Astrocyte (in vitro differentiated cells and primary cell): ENCODE measurements around the gene SH3BP2. TPM values are rescaled to one million over a fixed set of nuclear protein-coding genes. Genes with fewer than 3 reads are reported as not detected.

ENCODE experiments used
- DNase-seq: peaks from one replicate; pipeline ENCODE4 v3.0.0-alpha.2; 2010; ENCODE audit warnings: low read depth
- FAIRE-seq: peaks from 2 replicates; lab custom pipeline; 2011; peaks lifted over from hg19 to GRCh38; lab: Jason Lieb, UNC
- H2AFZ ChIP-seq: 2 replicates; pipeline ENCODE4 v1.6.0; 2012; ENCODE audit warnings: low read depth, low read length, inconsistent platforms
- H3K27ac ChIP-seq: 2 replicates; pipeline ENCODE4 v1.5.1; 2011; ENCODE audit warnings: low read depth, low read length, inconsistent platforms
- H3K27me3 ChIP-seq: 2 replicates; pipeline ENCODE4 v1.6.0; 2011; ENCODE audit warnings: low read length, inconsistent platforms; ENCODE audit not compliant: insufficient read depth
- H3K36me3 ChIP-seq: 2 replicates; pipeline ENCODE4 v1.5.1; 2011; ENCODE audit warnings: low read length, inconsistent platforms; ENCODE audit not compliant: insufficient read depth
- H3K4me1 ChIP-seq: 2 replicates; pipeline ENCODE4 v1.5.1; 2011; ENCODE audit warnings: low read length, inconsistent platforms; ENCODE audit not compliant: insufficient read depth
- H3K4me2 ChIP-seq: 2 replicates; pipeline ENCODE4 v1.6.0; 2012; ENCODE audit warnings: low read length, inconsistent platforms
- H3K4me3 ChIP-seq: 2 replicates; pipeline ENCODE4 v1.5.1; 2011; ENCODE audit warnings: low read depth, mild to moderate bottlenecking, low read length, inconsistent platforms; ENCODE audit not compliant: insufficient read depth
- H3K79me2 ChIP-seq: 2 replicates; pipeline ENCODE4 v1.6.0; 2012; ENCODE audit warnings: mild to moderate bottlenecking, low read length, inconsistent platforms; ENCODE audit not compliant: insufficient read depth
- H3K9ac ChIP-seq: 2 replicates; pipeline ENCODE4 v1.6.0; 2012; ENCODE audit warnings: mild to moderate bottlenecking, low read length, inconsistent platforms
- H3K9me3 ChIP-seq: 2 replicates; pipeline ENCODE4 v1.5.1; 2012; ENCODE audit warnings: low read depth, mild to moderate bottlenecking, low read length, inconsistent platforms; ENCODE audit not compliant: insufficient read depth
- H4K20me1 ChIP-seq: 2 replicates; pipeline ENCODE4 v1.6.0; 2012; ENCODE audit warnings: low read length, inconsistent platforms; ENCODE audit not compliant: insufficient read depth
- H3K27ac Mint-ChIP-seq: one replicate; pipeline ENCODE4 v1.8.0; 2021; ENCODE audit warnings: mild to moderate bottlenecking, mixed read lengths; ENCODE audit not compliant: unreplicated experiment
- H3K27me3 Mint-ChIP-seq: one replicate; pipeline ENCODE4 v1.8.0; 2021; ENCODE audit warnings: low read depth, mixed read lengths; ENCODE audit not compliant: unreplicated experiment
- H3K36me3 Mint-ChIP-seq: one replicate; pipeline ENCODE4 v1.8.0; 2021; ENCODE audit warnings: low read depth, mixed read lengths; ENCODE audit not compliant: unreplicated experiment
- H3K4me1 Mint-ChIP-seq: one replicate; pipeline ENCODE4 v1.8.0; 2021; ENCODE audit warnings: low read depth, mixed read lengths; ENCODE audit not compliant: unreplicated experiment
- H3K4me3 Mint-ChIP-seq: one replicate; pipeline ENCODE4 v1.8.0; 2021; ENCODE audit warnings: mild to moderate bottlenecking, moderate library complexity, mixed read lengths; ENCODE audit not compliant: unreplicated experiment
- H3K9me3 Mint-ChIP-seq: one replicate; pipeline ENCODE4 v1.8.0; 2021; ENCODE audit warnings: mild to moderate bottlenecking, mixed read lengths; ENCODE audit not compliant: unreplicated experiment
- EZH2 ChIP-seq: IDR thresholded peaks from 2 replicates; pipeline ENCODE4 v1.6.1; 2012; ENCODE audit warnings: mild to moderate bottlenecking, low read length, inconsistent platforms; ENCODE audit not compliant: insufficient read depth
- total RNA-seq: library from RNA; stranded (reverse); gene quantifications from 2 replicates; pipeline ENCODE4 v1.2.1, GENCODE V29; 2021
- TF ChIP-seq, protein P1 (sequence below): IDR thresholded peaks from 2 replicates; pipeline ENCODE4 v1.5.1; 2011; ENCODE audit warnings: low read depth, mild to moderate bottlenecking, inconsistent platforms, low read length, moderate library complexity; ENCODE audit not compliant: insufficient read depth

The SH3BP2 gene
- total RNA-seq, 1 donor from 2014 or later, result 33.7 TPM

DNA sequence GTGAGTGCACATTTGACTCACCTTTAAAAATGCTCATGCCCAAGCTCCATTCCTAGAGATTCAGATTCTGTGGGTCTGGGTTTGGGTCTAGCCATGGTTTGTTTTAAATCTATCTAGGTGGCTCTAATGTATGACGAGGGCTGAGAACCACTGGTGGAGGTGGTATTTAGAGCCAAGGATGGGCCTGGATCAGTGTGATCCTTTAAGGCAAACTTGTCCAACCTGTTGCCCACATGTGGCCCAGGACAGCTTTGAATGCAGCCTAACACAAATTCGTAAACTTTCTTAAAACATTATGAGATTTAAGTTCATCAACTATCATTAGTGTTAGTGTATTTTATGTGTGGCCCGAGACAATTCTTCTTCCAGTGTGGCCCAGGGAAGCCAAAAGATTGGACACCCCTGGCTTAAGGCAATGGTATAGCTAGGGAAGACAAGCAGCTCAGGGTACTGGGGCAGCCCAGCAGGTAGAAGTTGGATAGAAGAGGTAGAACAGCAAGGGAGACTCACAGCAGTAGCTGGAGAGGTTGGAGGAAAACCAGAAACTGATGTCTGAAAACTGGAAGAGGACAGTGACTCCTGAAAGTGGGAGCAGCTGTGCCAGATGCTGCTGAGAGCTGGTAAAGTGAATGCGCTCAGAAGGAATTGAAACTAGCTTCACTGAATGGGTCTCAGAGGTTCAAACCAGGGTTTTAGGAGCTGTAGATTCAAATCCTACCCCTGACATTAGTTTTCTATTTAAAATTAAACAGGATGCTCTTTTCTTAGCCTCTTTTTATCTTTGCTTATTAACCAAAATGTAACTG is 68.9 kb downstream of the SH3BP2 start:
- FAIRE-seq, result no peak
- H3K36me3 Mint-ChIP-seq, result peaks cover 3% of the 10 kb centered on the region
- Histone ChIP-seq H4K20me1 (peaks cover 95% of the 10 kb centered on the region), H3K9me3 (no peaks in the 10 kb centered on the region), H3K79me2 (peaks cover 100% of the 10 kb centered on the region), H3K36me3 (peaks cover 2% of the 10 kb centered on the region), H3K27me3 (no peaks in the 10 kb centered on the region), H3K9ac (no peak overlapping the region), H3K4me1 (peaks cover 34% of the 10 kb centered on the region), H3K4me2 (peak overlapping the region; percentile 2), H3K27ac (no peak overlapping the region), H2AFZ (no peak overlapping the region), H3K4me3 (no peak overlapping the region)
- peak overlapping the region; percentile 42 for H3K4me3 Mint-ChIP-seq
- H3K27ac Mint-ChIP-seq, result peak overlapping the region; percentile 35
- H3K4me1 Mint-ChIP-seq, result peaks cover 43% of the 10 kb centered on the region
- H3K27me3 Mint-ChIP-seq, result no peaks in the 10 kb centered on the region
- H3K9me3 Mint-ChIP-seq, result no peaks in the 10 kb centered on the region
- TF ChIP-seq, protein P1, sequence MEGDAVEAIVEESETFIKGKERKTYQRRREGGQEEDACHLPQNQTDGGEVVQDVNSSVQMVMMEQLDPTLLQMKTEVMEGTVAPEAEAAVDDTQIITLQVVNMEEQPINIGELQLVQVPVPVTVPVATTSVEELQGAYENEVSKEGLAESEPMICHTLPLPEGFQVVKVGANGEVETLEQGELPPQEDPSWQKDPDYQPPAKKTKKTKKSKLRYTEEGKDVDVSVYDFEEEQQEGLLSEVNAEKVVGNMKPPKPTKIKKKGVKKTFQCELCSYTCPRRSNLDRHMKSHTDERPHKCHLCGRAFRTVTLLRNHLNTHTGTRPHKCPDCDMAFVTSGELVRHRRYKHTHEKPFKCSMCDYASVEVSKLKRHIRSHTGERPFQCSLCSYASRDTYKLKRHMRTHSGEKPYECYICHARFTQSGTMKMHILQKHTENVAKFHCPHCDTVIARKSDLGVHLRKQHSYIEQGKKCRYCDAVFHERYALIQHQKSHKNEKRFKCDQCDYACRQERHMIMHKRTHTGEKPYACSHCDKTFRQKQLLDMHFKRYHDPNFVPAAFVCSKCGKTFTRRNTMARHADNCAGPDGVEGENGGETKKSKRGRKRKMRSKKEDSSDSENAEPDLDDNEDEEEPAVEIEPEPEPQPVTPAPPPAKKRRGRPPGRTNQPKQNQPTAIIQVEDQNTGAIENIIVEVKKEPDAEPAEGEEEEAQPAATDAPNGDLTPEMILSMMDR, result no peak
- TF ChIP-seq EZH2, result no peak
- DNase-seq, result no peak

DNA sequence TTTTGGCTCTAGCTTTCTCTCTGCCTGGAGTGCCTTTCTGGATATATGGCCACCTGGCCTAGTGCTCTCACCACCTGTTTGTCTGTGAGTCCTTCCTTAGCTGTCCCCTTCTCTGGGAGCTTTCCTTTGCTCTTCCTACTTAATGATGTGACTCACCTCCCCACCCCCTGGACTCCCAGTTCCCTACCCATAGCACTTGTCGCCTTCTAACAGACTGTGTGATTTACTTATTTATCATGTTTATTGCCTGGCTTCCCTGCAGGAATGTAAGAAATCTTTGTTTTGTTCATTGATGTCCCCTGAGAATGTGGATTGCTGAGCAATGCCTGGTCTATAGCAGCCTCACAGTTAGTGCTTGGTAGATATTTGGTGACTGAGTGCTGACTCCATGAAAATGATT is 69.6 kb downstream of the SH3BP2 start:
- Mint-ChIP-seq H3K9me3 (no peaks in the 10 kb centered on the region), H3K27ac (peak overlapping the region; percentile 35), H3K27me3 (no peaks in the 10 kb centered on the region), H3K4me1 (peaks cover 48% of the 10 kb centered on the region), H3K4me3 (no peak overlapping the region), H3K36me3 (peaks cover 3% of the 10 kb centered on the region)
- no peak for TF ChIP-seq EZH2
- TF ChIP-seq, protein P1, result no peak
- Histone ChIP-seq H4K20me1 (peaks cover 97% of the 10 kb centered on the region), H3K9ac (no peak overlapping the region), H3K4me1 (peaks cover 41% of the 10 kb centered on the region), H3K27me3 (no peaks in the 10 kb centered on the region), H3K4me2 (peak overlapping the region; percentile 2), H3K36me3 (peaks cover 2% of the 10 kb centered on the region), H3K4me3 (no peak overlapping the region), H2AFZ (no peak overlapping the region), H3K27ac (no peak overlapping the region), H3K79me2 (peaks cover 100% of the 10 kb centered on the region), H3K9me3 (no peaks in the 10 kb centered on the region)
- FAIRE-seq (no peak), DNase-seq (peak; percentile 39)

DNA sequence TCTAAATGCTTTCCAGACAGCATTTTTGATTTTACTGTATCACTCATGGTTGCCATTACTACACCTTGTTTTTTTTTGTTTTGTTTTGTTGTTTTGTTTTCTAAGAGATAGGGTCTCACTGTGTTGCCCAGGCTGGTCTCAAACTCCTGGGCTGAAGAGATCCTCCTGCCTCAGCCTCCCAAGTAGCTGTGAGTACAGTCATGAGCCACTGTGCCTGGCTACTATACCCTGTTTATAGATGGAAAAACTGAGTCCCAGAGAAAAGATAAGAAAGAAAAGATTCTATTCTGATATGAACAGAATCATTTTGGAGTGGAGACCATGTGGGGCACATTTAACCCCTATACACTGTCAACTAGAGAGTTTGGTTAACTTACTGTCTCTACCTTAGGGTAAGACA is 70.8 kb downstream of the SH3BP2 start:
- Mint-ChIP-seq H3K27ac (no peak overlapping the region), H3K9me3 (no peaks in the 10 kb centered on the region), H3K27me3 (no peaks in the 10 kb centered on the region), H3K36me3 (peaks cover 3% of the 10 kb centered on the region), H3K4me3 (no peak overlapping the region), H3K4me1 (peaks cover 59% of the 10 kb centered on the region)
- no peak overlapping the region for H3K4me3 ChIP-seq
- no peak overlapping the region for H3K4me2 ChIP-seq
- H3K36me3 ChIP-seq, result peaks cover 2% of the 10 kb centered on the region
- peaks cover 100% of the 10 kb centered on the region for H3K79me2 ChIP-seq
- no peak overlapping the region for H2AFZ ChIP-seq
- no peak overlapping the region for H3K27ac ChIP-seq
- FAIRE-seq (no peak), DNase-seq (no peak)
- no peaks in the 10 kb centered on the region for H3K27me3 ChIP-seq
- TF ChIP-seq EZH2, result no peak
- H3K4me1 ChIP-seq, result peaks cover 48% of the 10 kb centered on the region
- H3K9ac ChIP-seq, result no peak overlapping the region
- H3K9me3 ChIP-seq, result no peaks in the 10 kb centered on the region
- H4K20me1 ChIP-seq, result peaks cover 97% of the 10 kb centered on the region
